ENCODE results near the gene MMP15.
A peak's percentile ranks its signal among the peaks of the same experiment; 100 is the strongest.
"Not testable (repeated sequence)": the region's sequence is repeated elsewhere in the genome, so short reads cannot be mapped to it uniquely, and the experiment has no call there.

The MMP15 gene

DNA sequence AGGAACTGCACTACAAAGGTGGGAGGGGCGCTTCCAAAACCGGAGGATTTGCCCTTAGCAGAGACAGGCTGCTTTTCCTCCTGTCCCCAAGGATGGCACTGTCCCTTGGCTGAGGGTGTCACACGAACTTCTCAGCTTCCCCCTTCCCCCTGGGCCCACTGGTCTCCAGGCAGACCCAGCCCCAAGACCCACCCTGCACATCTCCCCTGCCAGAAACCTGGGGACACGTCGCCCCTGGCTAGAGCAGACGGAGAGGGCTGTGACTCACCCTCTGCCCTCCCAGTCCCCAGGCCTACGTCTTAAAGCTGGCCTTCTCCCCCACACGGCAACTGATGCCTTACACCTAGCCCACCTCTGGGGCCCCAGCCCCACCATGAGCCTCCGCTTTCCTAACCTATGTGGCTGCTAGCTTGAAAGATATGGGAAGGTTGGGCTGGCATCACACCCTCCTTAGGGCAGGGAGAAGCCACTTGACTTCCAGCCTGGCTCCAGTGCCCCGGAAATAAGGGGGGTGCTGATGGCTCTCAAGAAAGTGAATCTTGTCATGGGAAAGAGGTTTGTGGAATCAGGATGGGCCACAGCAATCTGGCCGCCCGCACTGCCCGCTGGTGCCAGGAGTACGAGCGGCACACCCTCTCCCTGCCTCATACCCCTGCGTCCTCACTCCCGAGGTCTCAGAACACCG, 29.7 kb upstream of the MMP15 start:
- DNase-seq (ENCODE audit: extremely low read depth in 1 of 2, low read depth in 1 of 2): no peak

DNA sequence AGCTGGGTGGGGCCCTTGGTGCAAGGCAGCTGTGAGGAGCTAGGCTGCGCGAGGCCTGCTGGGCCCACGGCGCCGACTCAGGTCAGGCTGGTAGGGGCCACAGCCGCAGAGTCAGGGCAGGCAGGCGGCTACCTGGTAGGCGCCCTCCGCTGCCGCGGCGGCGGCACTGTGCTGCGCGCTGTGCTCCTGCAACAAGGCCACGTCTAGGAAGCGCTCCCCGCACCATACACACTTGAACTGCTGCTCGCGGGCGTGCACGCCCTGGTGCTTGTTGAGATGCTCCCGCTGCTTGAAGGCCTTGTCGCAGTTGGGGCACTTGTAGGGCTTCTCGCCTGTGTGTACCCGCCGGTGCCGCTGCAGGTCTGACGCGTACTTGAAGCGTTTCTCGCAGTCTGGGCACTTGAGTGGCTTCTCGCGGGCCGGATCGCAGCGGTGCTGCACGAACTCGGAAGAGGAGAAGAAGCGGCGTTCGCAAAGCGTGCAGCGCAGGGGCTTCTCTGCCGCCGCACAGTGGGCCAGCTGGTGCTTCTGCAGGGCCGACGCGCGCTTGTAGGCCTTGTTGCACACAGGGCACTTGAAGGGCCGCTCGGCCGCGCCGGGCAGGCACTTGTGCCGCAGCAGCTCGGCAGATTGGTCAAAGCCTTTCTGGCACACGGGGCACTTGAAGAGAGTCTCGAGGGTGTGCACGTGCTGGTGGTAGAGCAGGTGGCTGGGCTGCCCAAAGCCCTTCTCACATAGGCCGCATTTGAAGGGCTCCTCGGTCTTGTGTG, 29.0 kb upstream of the MMP15 start:
- DNase-seq (ENCODE audit: extremely low read depth in 1 of 2, low read depth in 1 of 2): no peak

DNA sequence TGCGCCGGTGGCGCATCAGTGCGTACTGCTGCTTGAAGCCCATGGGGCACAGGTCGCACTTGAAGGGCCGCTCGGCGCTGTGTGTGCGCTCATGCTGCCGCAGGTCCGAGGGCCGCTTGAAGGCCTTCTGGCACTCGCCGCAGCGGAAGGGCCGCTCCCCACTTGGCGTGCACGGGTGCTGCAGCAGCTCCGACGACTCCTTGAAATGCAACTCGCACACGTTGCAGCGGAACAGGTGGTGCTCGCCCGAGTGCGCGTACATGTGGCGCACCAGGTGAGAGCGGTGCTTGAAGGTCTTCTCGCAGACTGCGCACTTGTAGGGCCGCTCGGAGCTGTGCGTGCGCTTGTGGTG, 28.4 kb upstream of the MMP15 start:
- DNase-seq (ENCODE audit: extremely low read depth in 1 of 2, low read depth in 1 of 2): no peak

DNA sequence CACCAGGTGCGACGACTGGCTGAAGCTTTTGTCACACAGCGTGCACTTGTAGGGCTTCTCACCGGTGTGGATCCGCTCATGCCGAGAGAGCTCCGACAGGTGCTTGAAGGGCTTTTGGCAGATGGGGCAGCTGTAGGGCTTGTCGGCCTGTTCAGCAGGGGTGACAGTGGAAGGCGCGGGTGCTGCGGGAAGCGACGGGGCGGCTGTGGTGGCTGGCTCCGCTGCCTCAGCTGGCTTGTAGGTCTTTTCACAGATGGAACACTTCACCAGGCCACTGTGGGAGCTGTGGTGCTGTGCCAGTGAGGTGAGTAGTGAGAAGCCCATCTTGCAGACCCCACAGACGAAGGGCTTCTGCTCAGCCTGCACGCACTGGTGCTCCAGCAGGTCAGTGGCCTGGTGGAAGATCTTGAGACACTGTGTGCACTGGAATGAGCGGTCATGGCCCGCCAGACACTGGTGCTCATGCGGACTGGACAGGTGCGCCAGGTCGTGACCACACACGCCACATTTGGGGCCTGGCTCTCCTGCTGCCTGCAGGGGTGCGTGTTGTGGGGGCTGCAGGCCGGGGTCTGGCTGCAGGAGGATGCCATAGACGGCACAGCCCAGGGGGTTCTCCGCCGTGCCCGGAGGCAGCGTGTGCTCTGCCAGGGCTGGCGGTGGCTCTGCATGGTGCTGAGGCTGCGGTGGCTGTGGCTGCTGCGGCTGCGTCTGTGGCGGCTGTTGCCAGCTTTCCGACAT, 27.9 kb upstream of the MMP15 start:
- no peak for DNase-seq (ENCODE audit: extremely low read depth in 1 of 2, low read depth in 1 of 2)

DNA sequence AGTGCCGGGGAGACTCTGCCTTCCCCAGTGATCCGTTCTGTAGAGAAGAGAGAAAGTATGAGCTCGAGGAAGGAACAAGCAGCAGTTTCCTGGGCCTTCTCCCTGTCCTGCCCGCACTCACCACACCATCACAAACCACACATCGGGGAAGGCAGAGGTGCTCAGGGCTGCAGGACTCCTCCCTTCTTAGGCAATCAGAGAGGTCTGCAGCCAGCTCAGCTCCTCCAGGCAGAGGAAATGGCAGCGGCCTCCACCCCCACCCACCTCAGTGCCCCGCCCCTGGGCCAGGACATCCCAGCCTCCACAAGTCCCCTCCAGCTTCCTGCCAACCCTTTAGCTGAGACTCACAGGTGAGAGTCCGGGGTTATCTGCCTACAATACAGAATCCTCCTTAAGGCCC, 27.1 kb upstream of the MMP15 start:
- DNase-seq (ENCODE audit: extremely low read depth in 1 of 2, low read depth in 1 of 2): peak in 1 of 2 donors; percentile 35

DNA sequence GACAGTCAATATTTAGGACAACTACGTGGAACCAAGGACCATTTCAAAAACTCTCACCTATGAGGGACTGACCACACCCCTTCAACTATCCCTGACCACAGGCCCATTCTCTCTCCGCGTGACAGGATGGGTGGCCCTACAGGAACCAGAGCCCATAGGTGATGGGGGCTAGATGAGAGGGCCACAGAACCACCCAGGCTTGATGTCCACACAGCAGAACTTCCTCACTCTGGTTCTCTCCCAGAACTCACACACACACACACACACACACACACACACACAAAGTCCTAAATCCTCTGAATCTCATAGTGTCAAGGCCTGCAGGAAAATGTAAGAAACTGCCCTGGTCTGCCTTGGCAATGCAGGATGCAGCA, 26.6 kb upstream of the MMP15 start:
- DNase-seq (ENCODE audit: extremely low read depth in 1 of 2, low read depth in 1 of 2): no peak

DNA sequence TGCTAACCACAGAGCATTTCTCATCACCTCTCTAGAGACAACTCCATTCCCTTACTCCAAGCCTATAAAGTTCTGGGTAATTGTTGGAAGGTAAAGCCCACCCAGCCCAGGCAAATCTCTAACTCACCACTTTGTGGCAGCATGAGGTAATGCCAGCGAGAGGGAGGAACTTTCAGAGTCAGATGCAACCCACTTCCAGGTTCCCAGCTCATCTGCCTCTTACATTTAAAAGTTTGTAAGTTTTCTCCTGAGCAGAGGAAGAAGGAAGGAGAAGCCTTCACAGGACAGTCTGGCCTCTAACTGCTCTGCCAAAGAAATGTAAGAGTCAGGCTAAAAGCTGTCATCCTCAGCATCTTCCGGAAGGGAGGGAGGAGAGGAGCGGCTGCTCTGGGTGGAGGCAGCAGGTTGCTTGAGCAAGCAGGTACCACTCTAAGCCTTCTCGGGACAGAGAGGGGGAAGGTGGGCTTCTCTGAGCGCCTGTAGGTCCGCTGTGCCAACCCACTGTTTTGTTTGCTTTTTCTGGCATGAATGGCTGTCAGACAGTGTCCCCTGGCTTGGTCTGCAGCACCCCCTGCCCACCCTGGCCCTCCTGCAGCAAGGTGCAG, 26.1 kb upstream of the MMP15 start:
- DNase-seq (ENCODE audit: extremely low read depth in 1 of 2, low read depth in 1 of 2): no peak

DNA sequence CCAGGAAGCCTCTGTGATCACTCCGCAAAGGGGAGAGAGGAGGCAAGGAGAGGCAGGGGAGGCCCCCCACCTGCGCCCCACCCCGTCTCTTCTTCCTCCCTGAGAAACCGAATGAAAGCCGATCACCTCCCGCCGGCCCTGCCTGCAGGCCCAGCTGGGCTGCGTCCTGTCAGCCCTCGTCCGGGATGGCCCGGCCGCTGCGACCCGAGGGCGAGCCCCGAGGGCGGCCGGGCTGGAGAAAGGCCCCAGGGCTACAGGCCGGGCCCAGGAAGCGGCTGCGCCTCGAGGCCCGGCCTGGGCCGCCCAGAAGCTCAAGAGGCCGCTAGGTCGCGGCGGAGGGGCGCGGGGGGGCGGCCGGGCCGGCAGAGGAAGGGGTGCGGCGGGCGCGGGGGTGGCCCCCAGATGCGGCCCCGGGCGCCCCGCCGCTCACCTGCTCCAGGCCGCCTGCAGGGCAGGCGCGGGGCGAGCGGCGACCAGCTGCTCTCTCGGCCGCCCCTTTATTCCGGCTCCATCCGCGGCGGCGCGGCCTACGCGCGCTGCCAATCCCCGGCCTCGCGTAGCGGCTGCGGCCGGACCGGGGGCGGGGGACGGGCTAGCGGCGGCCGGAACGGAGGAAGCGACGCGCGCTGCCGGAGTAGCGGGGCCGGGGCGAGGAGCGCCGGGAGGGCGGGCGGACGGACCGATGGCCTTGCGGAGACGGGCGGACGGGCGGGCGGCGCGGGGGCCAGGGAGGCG, 25.4 kb upstream of the MMP15 start, which contains the start of gene ZNF319:
Gene ZNF319 (minus strand): TSS at position 702 of the 735 bp plus-strand sequence. CDS start 2,407 bp downstream, outside the sequence.
- no peak for DNase-seq (ENCODE audit: extremely low read depth in 1 of 2, low read depth in 1 of 2)

DNA sequence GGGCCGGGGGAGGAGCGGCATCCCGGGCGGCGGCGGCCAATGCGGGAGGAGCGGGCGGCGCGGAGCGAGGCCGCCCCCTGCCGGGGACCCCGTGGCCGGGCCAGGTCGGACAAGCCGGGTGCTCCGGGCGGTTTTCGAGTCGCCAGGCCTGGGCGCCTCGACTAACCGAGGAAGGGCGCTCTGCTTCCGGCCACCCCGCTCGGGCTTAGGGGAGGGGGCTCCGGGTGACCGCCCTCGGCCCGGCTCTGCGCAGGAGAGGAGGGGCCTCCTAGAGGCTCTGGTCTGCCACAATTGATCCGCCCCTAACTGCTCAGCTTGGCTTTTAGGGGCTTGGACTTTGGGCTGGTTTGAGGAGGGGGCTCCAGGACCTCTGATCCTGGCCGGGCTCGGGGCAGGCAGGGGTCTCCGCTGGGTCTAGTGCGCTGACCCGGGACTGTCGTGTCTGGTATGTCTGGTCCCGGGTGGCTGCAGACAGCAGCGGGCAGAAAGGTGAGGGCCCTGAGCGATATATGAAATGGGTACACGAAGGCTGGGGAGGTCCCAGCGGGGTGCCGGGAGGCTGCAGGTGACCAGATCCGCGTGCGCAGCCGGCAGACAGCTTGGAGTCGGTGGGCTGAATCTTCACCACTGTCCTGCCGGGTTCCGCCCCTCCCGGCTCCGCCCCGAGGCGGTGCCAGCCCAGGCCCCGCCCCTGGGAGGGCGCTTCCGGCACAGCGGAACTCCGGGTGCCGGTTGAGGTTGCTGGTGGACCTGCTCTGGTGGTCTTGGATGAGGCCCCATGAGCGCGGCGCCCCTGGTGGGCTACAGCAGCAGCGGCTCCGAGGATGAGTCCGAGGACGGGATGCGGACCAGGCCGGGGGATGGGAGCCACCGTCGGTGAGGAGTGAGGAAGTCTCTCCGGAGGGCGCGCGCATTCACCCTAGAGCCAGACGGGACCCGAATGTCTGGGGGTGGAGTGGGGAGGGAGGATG, 24.6 kb upstream of the MMP15 start, which contains the start of gene USB1:
Gene USB1 (plus strand): TSS at position 702 of the 971 bp plus-strand sequence. CDS start 77 bp downstream, at position 779.
- DNase-seq (ENCODE audit: extremely low read depth in 1 of 2, low read depth in 1 of 2): peak in 1 of 2 donors; percentile 74

DNA sequence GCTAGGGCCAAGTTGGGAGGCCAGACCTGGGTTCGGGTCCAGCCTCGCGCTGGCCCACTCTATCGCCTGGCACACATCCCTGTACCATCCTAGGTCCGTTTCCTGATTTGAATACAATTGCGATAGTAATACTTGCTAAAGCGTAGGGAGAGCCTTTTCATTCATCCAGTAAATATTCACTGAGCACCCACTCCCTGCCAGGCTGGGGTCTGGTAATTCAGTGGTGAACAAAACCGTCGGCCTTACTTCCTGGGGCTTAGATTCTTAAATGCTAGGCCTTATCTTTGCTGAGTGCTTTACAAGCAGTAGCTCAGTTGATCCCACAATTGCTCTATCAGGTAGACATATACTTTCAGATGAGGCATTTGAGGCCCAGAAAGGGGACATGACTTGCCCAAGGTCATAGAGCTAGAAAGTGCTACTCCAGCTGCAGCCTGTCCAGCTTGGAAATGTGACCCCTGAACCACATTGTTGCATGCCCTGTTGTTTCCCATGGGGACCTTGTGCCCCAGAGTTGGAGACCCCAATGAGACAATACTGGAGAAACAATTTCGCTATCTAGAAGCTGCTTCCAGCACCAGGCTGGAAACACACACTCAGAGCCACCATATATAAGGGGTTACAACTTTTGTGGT, 23.7 kb upstream of the MMP15 start:
- DNase-seq (ENCODE audit: extremely low read depth in 1 of 2, low read depth in 1 of 2): no peak

DNA sequence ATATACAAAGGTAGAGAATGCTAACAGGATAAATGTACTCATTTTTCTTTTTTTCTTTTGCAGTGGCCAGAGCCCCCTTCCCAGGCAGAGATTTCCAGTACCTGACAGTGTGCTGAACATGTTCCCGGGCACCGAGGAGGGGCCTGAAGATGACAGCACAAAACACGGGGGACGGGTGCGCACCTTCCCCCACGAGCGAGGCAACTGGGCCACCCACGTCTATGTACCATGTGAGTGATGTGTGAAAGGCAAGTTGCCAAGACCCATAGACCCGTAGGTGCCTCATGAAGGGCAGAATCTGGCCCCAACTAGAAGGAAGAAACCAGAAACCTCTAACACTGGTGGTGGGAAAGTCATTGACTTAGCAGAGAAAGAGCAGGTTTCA, 23.1 kb upstream of the MMP15 start:
- DNase-seq (ENCODE audit: extremely low read depth in 1 of 2, low read depth in 1 of 2): no peak

DNA sequence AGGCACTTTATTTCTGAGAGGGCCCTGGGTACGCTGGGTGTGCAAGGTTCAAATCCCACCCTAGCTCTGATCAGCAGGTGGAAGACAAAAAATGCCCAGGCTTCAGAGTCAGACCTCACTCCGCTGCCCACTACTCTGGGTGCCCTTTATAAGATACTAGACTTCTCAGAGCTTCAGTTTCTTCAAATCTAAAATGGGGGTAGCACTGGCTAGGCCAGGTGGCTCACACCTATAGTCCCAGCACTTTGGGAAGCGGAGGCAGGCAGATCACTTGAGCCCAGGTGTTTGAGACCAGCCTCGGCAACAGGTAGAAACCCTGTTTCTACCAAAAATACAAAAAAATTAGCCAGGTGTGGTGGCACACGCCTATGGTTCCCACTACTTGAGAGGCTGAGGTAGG, 22.6 kb upstream of the MMP15 start:
- DNase-seq (ENCODE audit: extremely low read depth in 1 of 2, low read depth in 1 of 2): no peak

DNA sequence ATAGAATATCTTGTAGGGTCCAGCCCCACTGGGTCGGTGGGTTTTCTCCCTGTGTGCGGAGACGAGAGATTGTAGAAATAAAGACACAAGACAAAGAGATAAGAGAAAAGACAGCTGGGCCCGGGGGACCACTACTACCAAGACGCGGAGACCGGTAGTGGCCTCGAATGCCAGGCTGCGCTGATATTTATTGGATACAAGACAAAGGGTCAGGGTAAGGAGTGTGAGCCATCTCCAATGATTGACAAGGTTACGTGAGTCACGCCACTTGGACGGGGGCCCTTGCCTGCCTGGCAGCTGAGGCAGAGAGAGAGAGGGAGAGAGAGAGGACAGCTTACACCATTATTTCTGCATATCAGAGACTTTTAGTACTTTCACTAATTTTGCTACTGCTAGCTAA, 20.8 kb upstream of the MMP15 start:
- not testable (repeated sequence) for DNase-seq (ENCODE audit: extremely low read depth in 1 of 2, low read depth in 1 of 2)

DNA sequence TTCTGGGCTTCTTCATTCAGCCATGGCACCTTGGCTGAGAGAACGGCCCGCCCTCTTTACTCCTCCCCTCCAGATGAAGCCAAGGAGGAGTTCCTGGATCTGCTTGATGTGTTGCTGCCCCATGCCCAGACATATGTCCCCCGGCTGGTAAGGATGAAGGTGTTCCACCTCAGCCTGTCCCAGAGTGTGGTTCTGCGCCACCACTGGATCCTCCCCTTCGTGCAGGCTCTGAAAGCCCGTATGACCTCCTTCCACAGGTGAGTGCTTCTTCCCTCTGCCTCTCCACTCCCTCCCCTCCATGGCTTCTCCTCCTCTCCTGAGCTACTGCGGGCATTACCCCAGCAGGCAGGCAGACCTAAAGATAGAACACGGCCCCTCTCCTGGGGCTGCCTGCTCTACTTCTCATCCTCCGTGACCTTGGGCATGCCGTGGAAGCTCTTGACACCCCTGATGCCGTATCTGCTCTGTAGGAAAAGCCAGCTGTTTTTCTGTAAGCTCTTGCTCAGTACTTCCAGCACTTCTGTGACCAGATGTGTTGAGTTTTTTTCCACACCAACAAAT, 15.6 kb upstream of the MMP15 start:
- DNase-seq (ENCODE audit: extremely low read depth in 1 of 2, low read depth in 1 of 2): no peak

DNA sequence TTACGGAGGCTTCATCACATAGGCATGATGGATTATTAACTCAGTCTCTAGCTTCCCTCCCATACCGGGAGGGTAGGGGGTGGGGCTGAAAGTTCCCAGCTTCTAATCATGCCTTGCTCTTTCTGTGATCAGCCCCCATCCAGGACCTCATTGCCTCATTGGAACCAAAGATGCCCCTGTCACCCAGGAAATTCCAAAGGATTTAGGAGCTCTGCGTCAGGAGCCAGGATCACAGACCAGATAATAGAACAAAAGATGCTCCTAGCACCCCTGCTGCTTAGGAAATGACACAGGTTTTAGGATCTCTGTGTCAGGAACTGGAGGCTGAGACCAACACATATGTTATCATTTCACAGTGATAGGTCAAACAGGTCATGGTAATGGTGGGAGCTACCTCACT, 14.7 kb upstream of the MMP15 start:
- no peak for DNase-seq (ENCODE audit: extremely low read depth in 1 of 2, low read depth in 1 of 2)

DNA sequence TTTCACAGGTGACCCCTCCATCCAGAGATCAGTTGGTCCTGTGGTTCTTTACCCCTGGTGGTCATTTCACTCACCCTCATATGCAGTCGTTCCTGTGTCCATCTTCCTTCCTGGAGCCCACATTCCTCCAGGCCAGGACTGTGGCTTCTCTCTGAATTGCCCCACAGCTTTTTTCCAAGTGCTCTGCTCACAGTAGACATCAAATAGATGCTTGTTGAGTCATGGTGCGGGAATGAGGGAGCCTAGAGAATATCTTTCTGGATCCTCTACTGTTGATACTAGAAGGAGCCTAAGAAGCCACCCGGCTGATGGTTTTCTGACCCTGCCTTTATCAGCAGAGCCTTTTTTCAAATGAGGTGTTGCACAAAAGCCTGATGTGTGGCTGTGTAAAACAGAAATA, 13.9 kb upstream of the MMP15 start:
- no peak for DNase-seq (ENCODE audit: extremely low read depth in 1 of 2, low read depth in 1 of 2)

DNA sequence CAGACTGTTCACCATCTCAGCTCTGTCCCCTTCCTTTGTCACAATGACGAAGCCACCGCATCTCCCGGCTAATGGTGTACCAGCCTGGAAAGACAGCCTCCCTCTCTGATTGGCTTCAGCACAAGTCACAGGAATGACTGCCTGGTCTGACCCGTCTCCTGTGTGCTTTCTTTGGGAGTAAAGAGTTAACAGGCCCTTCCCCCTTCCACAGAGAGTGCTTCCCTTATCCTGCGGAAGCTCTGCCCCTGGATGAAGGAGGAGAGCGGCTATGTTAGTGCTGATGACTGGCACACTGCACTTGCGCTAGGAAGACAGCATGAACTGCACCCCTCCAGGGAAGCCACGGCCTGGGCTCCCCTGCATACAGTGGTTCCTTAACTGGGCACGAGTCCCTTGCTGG, 13.1 kb upstream of the MMP15 start:
- no peak for DNase-seq (ENCODE audit: extremely low read depth in 1 of 2, low read depth in 1 of 2)

DNA sequence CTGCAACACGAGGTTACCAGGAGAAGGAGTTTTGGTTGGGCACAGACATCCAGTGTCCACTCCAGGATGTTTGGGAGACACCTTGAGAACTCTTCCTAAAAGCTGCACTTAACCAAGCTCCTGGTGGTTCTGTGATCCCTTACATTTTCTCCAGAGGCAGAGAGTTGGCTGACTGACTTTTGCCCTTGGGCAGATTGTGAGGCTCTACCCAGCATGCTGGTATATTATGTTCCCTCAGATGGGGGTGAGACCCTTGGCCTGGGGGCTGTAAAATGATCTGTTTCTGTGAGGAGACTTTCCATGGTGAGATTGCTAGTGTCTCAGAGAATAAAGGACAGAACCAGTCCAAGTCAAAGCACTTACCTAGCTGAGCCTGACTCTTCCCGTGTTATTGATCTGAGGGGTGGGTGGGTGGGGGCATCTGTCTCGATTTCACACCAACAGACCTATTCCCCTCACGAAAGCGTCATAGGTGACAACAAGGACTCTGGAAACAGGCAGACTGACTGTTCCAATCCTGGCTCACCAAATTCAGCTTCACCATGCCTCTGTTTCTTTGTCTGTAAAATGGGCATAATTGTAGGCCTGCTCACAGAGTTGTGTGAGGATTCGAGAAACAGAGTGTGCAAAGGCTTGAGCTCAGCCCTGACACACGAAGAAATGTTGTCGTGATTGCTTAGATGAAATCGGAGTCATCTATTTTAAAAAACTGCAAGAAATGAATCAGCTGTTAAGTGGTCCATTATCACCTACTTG, 12.2 kb upstream of the MMP15 start:
- no peak for DNase-seq (ENCODE audit: extremely low read depth in 1 of 2, low read depth in 1 of 2)
